GM23338 (cell line): ENCODE measurements around the gene ZFP36. TPM values are rescaled to one million over a fixed set of nuclear protein-coding genes. Genes with fewer than 3 reads are reported as not detected.

ENCODE experiments used
- ATAC-seq: fragments of 200-7000 bp; cut with Tn5 transposase; 3 replicates; pipeline ENCODE4 v1.9.1; 2020
- DNase-seq: peaks from one replicate; pipeline ENCODE4 v3.0.0-alpha.2; 2015; ENCODE audit warnings: low spot score
- H2AFZ ChIP-seq: fragments of 200-600 bp; sonication (generic); 2 replicates; pipeline ENCODE4 v1.8.0; 2016; ENCODE audit warnings: antibody characterized with exemption, mild to moderate bottlenecking, moderate library complexity
- H3F3A ChIP-seq: fragments of 200-600 bp; sonication (generic); replicated peaks from 2 replicates; pipeline ENCODE4 v1.8.0; 2017; ENCODE audit warnings: antibody characterized with exemption, mixed run types, low read depth
- H3K27ac ChIP-seq: fragments of 200-600 bp; sonication (generic); 2 replicates; pipeline ENCODE4 v1.6.1; 2016; ENCODE audit warnings: low read depth
- H3K27me3 ChIP-seq: fragments of 200-600 bp; sonication (generic); 2 replicates; pipeline ENCODE4 v1.8.0; 2016; ENCODE audit warnings: mild to moderate bottlenecking, mixed run types, moderate library complexity; ENCODE audit not compliant: insufficient read depth
- H3K36me3 ChIP-seq: fragments of 200-600 bp; sonication (generic); 2 replicates; pipeline ENCODE4 v1.8.0; 2016; ENCODE audit warnings: mild to moderate bottlenecking; ENCODE audit not compliant: insufficient read depth
- H3K4me1 ChIP-seq: fragments of 200-600 bp; sonication (generic); 2 replicates; pipeline ENCODE4 v1.8.0; 2016; ENCODE audit warnings: mild to moderate bottlenecking, moderate library complexity; ENCODE audit not compliant: insufficient read depth
- H3K4me2 ChIP-seq: fragments of 200-600 bp; sonication (generic); 2 replicates; pipeline ENCODE4 v1.7.1; 2017; ENCODE audit warnings: mixed run types
- H3K4me3 ChIP-seq: fragments of 200-600 bp; sonication (generic); 2 replicates; pipeline ENCODE4 v1.6.1; 2016; ENCODE audit warnings: mixed run types
- H3K79me2 ChIP-seq: fragments of 200-600 bp; sonication (generic); replicated peaks from 2 replicates; pipeline ENCODE4 v1.8.0; 2017; ENCODE audit warnings: mild to moderate bottlenecking; ENCODE audit not compliant: insufficient read depth
- H3K9me2 ChIP-seq: fragments of 200-600 bp; sonication (generic); 2 replicates; pipeline ENCODE4 v1.8.0; 2017; ENCODE audit not compliant: insufficient read depth
- H4K20me1 ChIP-seq: fragments of 200-600 bp; sonication (generic); replicated peaks from 2 replicates; pipeline ENCODE4 v1.8.0; 2017; ENCODE audit warnings: mild to moderate bottlenecking; ENCODE audit not compliant: insufficient read depth
- H3K27ac Mint-ChIP-seq: 2 replicates; pipeline ENCODE4 v1.8.0; 2020; ENCODE audit warnings: inconsistent platforms, mild to moderate bottlenecking, moderate library complexity, mixed read lengths
- H3K27me3 Mint-ChIP-seq: 3 replicates; pipeline ENCODE4 v1.8.0; 2022; ENCODE audit warnings: low read depth, mild to moderate bottlenecking, moderate library complexity, mixed read lengths, inconsistent platforms; ENCODE audit not compliant: insufficient read depth, poor library complexity
- H3K36me3 Mint-ChIP-seq: 3 replicates; pipeline ENCODE4 v1.8.0; 2021; ENCODE audit warnings: low read depth, mild to moderate bottlenecking, inconsistent platforms, moderate library complexity, mixed read lengths
- H3K4me1 Mint-ChIP-seq: 3 replicates; pipeline ENCODE4 v1.8.0; 2020; ENCODE audit warnings: mild to moderate bottlenecking, inconsistent platforms, mixed read lengths
- H3K4me3 Mint-ChIP-seq: 3 replicates; pipeline ENCODE4 v1.8.0; 2021; ENCODE audit warnings: moderate library complexity, mild to moderate bottlenecking, inconsistent platforms, mixed read lengths
- H3K9me3 Mint-ChIP-seq: 3 replicates; pipeline ENCODE4 v1.8.0; 2020; ENCODE audit warnings: moderate library complexity, mild to moderate bottlenecking, inconsistent platforms, mixed read lengths
- CREB1 ChIP-seq: fragments of 250-450 bp; sonication (Bioruptor Pico); IDR thresholded peaks from 2 replicates; pipeline ENCODE4 v1.5.0; 2020; ENCODE audit warnings: low read depth, mild to moderate bottlenecking, moderate library complexity
- CTCF ChIP-seq, 2 experiments: fragments of 200-600 bp in 1 of 2; sonication (generic) in 1 of 2; conservative IDR thresholded peaks; 2 replicates each; pipeline versions ENCODE4 v1.5.1 to v1.6.1; 2016 to 2017; ENCODE audit warnings: antibody characterized with exemption in 2 of 2, low read depth in 2 of 2, mild to moderate bottlenecking in 2 of 2, moderate library complexity in 1 of 2
- ETS1 ChIP-seq: IDR thresholded peaks from 2 replicates; pipeline ENCODE4 v1.6.1; 2016; ENCODE audit warnings: antibody characterized with exemption
- EZH2 ChIP-seq: fragments of 200-600 bp; sonication (generic); IDR thresholded peaks from one replicate; pipeline ENCODE4 v1.8.0; 2017; ENCODE audit warnings: antibody characterized with exemption, mild to moderate bottlenecking, low read depth; ENCODE audit not compliant: unreplicated experiment
- EZH2phosphoT487 ChIP-seq: fragments of 200-600 bp; sonication (generic); IDR thresholded peaks from one replicate; pipeline ENCODE4 v1.8.1; 2018; ENCODE audit warnings: antibody characterized with exemption; ENCODE audit not compliant: unreplicated experiment
- JUNB ChIP-seq: IDR thresholded peaks from one replicate; pipeline ENCODE4 v1.6.1; 2016; ENCODE audit warnings: antibody characterized with exemption; ENCODE audit not compliant: unreplicated experiment
- NANOG ChIP-seq: IDR thresholded peaks from 2 replicates; pipeline ENCODE4 v1.6.1; 2016; ENCODE audit warnings: antibody characterized with exemption, borderline replicate concordance
- POLR2AphosphoS5 ChIP-seq: IDR thresholded peaks from 2 replicates; pipeline ENCODE4 v1.6.1; 2016; ENCODE audit warnings: antibody characterized with exemption, low read depth
- REST ChIP-seq: IDR thresholded peaks from one replicate; pipeline ENCODE4 v1.6.1; 2018; ENCODE audit warnings: antibody characterized with exemption; ENCODE audit not compliant: unreplicated experiment
- STAT1 ChIP-seq: IDR thresholded peaks from one replicate; pipeline ENCODE4 v1.6.1; 2016; ENCODE audit warnings: antibody characterized with exemption; ENCODE audit not compliant: unreplicated experiment
- ZNF114 ChIP-seq: fragments of 250-450 bp; sonication (Bioruptor Pico); IDR thresholded peaks from 2 replicates; pipeline ENCODE4 v1.5.0; 2020; ENCODE audit warnings: mild to moderate bottlenecking, moderate library complexity
- ZNF331 ChIP-seq: fragments of 250-450 bp; sonication (Bioruptor Pico); IDR thresholded peaks from 2 replicates; pipeline ENCODE4 v1.5.0; 2020; ENCODE audit warnings: low read depth, mild to moderate bottlenecking, moderate library complexity
- polyA plus RNA-seq: library from polyadenylated mRNA; unstranded; fragments of >200 nt; fragmentation: Nextera tagmentation; extraction: Ambion mirVana; gene quantifications from 2 replicates; pipeline ENCODE4 v1.2.1, GENCODE V29; 2016
- total RNA-seq: library from RNA; depleted of rRNA; stranded (reverse); fragments of >200 nt; shearing (Covaris generic); gene quantifications from 2 replicates; pipeline ENCODE4 v1.2.3, GENCODE V29; 2014

The ZFP36 gene
- total and polyA plus RNA-seq, 2 experiments from 2014 or later, result 9.5 to 27.5 TPM

GRCh38 chr19:39401070-39401548, 5.5 kb upstream of the ZFP36 start (continued):
- no peak for TF ChIP-seq CTCF (conservative IDR thresholded peaks at IDR 0.05; ENCODE audit: low read depth in 2 of 2)
- TF ChIP-seq EZH2phosphoT487, result no peak
- no peak for TF ChIP-seq ZNF114 (CRISPR knock-in tag)
- no peak for TF ChIP-seq ETS1
- no peak for TF ChIP-seq STAT1
- TF ChIP-seq ZNF331 (CRISPR knock-in tag), result no peak
- TF ChIP-seq NANOG, result no peak
- no peak for TF ChIP-seq REST

- Histone ChIP-seq H4K20me1 (no peaks in the 10 kb centered on the region; the same call in 1 of the 2 replicates), H3K9me2 (no peaks in the 10 kb centered on the region)
- TF ChIP-seq ETS1, result no peak
- TF ChIP-seq NANOG, result no peak
- TF ChIP-seq POLR2AphosphoS5, result no peak; the same call in 1 of the 2 replicates
- TF ChIP-seq JUNB, result no peak
- TF ChIP-seq REST, result no peak
- no peak for TF ChIP-seq STAT1
- no peak for TF ChIP-seq CREB1 (CRISPR knock-in tag)
- TF ChIP-seq EZH2, result no peak
Observed at GRCh38 chr19:39401549-39402345, 4.9 kb upstream of the ZFP36 start.

More at GRCh38 chr19:39401549-39402345, 4.9 kb upstream of the ZFP36 start:
- peaks cover 4% of the 10 kb centered on the region; the same call in 1 of the 3 replicates for H3K9me3 Mint-ChIP-seq
- ATAC-seq (no peak), DNase-seq (no peak)
- Histone ChIP-seq H3K27me3 (no peaks in the 10 kb centered on the region), H3K36me3 (no peaks in the 10 kb centered on the region), H3K27ac (peak overlapping the region; percentile 100), H2AFZ (no peak overlapping the region), H3K4me1 (peaks cover 43% of the 10 kb centered on the region), H3K4me2 (peak overlapping the region; percentile 91), H3K79me2 (no peaks in the 10 kb centered on the region; the same call in 1 of the 2 replicates), H3K4me3 (peak overlapping the region; percentile 99), H3F3A (peaks cover 50% of the 10 kb centered on the region; the same call in 1 of the 2 replicates)
- H3K4me1 Mint-ChIP-seq, result peaks cover 49% of the 10 kb centered on the region
- H3K27me3 Mint-ChIP-seq, result peaks cover 19% of the 10 kb centered on the region
- peak overlapping the region; percentile 85 for H3K4me3 Mint-ChIP-seq
- H3K27ac Mint-ChIP-seq, result peak overlapping the region; percentile 99
- H3K36me3 Mint-ChIP-seq, result peaks cover 10% of the 10 kb centered on the region
